Left cardiac atrium (tissue), 4 donors: ENCODE data around the gene CTXND1. TPM values are rescaled to one million over a fixed set of nuclear protein-coding genes. Genes with fewer than 3 reads are reported as not detected.

Experiments
- ATAC-seq, 2 donors: fragments of 200-7000 bp; cut with Tn5 transposase; one replicate each; pipeline ENCODE4 v1.9.1; 2020; ENCODE audit warnings: mild to moderate bottlenecking in 2 of 2, moderate library complexity in 2 of 2
- DNase-seq: peaks from one replicate; pipeline ENCODE4 v3.0.0-alpha.2; 2020
- intact Hi-C, 2 donors: fragments of 100-400 bp; cut with DNase I; formaldehyde crosslinking; loops; one replicate each; pipeline versions ENCODE4 v1.14.1 to v1.15.1; 2022 to 2023
- total RNA-seq, 2 donors: library from RNA; stranded (reverse); fragmentation: NEBNext Ultra II Directional; extraction: Animal tissue kit (Norgen Biotek cat#: 25700); gene quantifications; one replicate each; pipeline ENCODE4 v1.2.1, GENCODE V29; 2021
- donor health status: DM: no; HTN: yes; CAD: no.
- donor health status: DM: no; HTN: yes; CAD: no; lungs with severe emphysema.
- donor health status: DM: yes; HTN: yes; CAD: no.
- donor health status: Dilated cardiomyopathy.

Gene CTXND1
- total RNA-seq, 2 donors from 2014 or later: 0.24 to 1.3 TPM

- DNase-seq: no peak
- ATAC-seq: no peak
- intact Hi-C loops: no loop called here
These were observed 12.0 kb upstream of the CTXND1 start for GRCh38 chr15:80264031-80264430.

GRCh38 chr15:80260551-80260950 is 8.5 kb upstream of the CTXND1 start:
- DNase-seq: no peak
- intact Hi-C loops: no loop called here

GRCh38 chr15:80259942-80260510 is 8.0 kb upstream of the CTXND1 start:
- intact Hi-C loops: no loop called here
- DNase-seq: no peak
- no peak for ATAC-seq

More at GRCh38 chr15:80260551-80260950, 8.5 kb upstream of the CTXND1 start:
- no peak for ATAC-seq

- DNase-seq (no peak), ATAC-seq (peak; percentile 42 to 70)
- intact Hi-C loops: no loop called here
These were observed 439 bp downstream of the CTXND1 start for GRCh38 chr15:80251428-80252120.

- no peak for DNase-seq
- ATAC-seq: no peak
- intact Hi-C loops: no loop called here
These were observed 1.2 kb downstream of the CTXND1 start for GRCh38 chr15:80250614-80251427.

GRCh38 chr15:80249973-80250372 is 2.0 kb downstream of the CTXND1 start:
- intact Hi-C loops: no loop called here
- DNase-seq: no peak
- no peak for ATAC-seq

GRCh38 chr15:80247320-80247719 is 4.7 kb downstream of the CTXND1 start:
- intact Hi-C loops: no loop called here
- DNase-seq: no peak
- no peak for ATAC-seq

- intact Hi-C loops: no loop called here
- DNase-seq (no peak), ATAC-seq (peak in 1 of 2 donors; percentile 34)
These were observed 5.6 kb downstream of the CTXND1 start for GRCh38 chr15:80246425-80246894.

- intact Hi-C loops: loop anchor here (2.0 kb wide), 1 partner anchor 66 kb away; no protein-coding TSS in a partner anchor
- ATAC-seq (peak in 1 of 2 donors; percentile 56), DNase-seq (no peak)
These were observed 9.2 kb downstream of the CTXND1 start for GRCh38 chr15:80242802-80243201.

GRCh38 chr15:80242132-80242769 is 9.8 kb downstream of the CTXND1 start:
- DNase-seq: no peak
- intact Hi-C loops: loop anchor here (2.0 kb wide), 1 partner anchor 67 kb away; no protein-coding TSS in a partner anchor
- ATAC-seq: peak in 1 of 2 donors; percentile 50

GRCh38 chr15:80241508-80241907 is 10.5 kb downstream of the CTXND1 start:
- no peak for ATAC-seq
- intact Hi-C loops: no loop called here

GRCh38 chr15:80240276-80240675 is 11.7 kb downstream of the CTXND1 start:
- intact Hi-C loops: no loop called here
- no peak for DNase-seq
- no peak for ATAC-seq

More at GRCh38 chr15:80241508-80241907, 10.5 kb downstream of the CTXND1 start:
- no peak for DNase-seq

- DNase-seq (peak; percentile 29), ATAC-seq (no peak)
- intact Hi-C loops: no loop called here
These were observed 17.1 kb downstream of the CTXND1 start for GRCh38 chr15:80234883-80235282.

- intact Hi-C loops: no loop called here
- no peak for ATAC-seq
- no peak for DNase-seq
These were observed 18.4 kb downstream of the CTXND1 start for GRCh38 chr15:80233581-80233980.

- no peak for DNase-seq
- no peak for ATAC-seq
- intact Hi-C loops: no loop called here
These were observed 20.6 kb downstream of the CTXND1 start for GRCh38 chr15:80231371-80231770.

GRCh38 chr15:80228959-80229610 is 22.9 kb downstream of the CTXND1 start:
- intact Hi-C loops: no loop called here
- DNase-seq: no peak
- peak in 1 of 2 donors; percentile 39 for ATAC-seq

GRCh38 chr15:80219955-80220354 is 32.1 kb downstream of the CTXND1 start:
- no peak for DNase-seq
- ATAC-seq: no peak
- intact Hi-C loops: no loop called here

GRCh38 chr15:80217327-80217900 is 34.6 kb downstream of the CTXND1 start:
- no peak for ATAC-seq

GRCh38 chr15:80216911-80217310 is 35.1 kb downstream of the CTXND1 start:
- ATAC-seq (no peak), DNase-seq (no peak)
- intact Hi-C loops: no loop called here

More at GRCh38 chr15:80217327-80217900, 34.6 kb downstream of the CTXND1 start:
- intact Hi-C loops: no loop called here
- no peak for DNase-seq
